H9 (cell line): ENCODE measurements around the gene ZNF880. TPM values are rescaled to one million over a fixed set of nuclear protein-coding genes. Genes with fewer than 3 reads are reported as not detected.

Source experiments
- DNase-seq: peaks from one replicate; pipeline ENCODE4 v3.0.0-alpha.2; 2017
- H2AFZ ChIP-seq: one replicate; pipeline ENCODE4 v1.6.1; 2013; ENCODE audit warnings: mild to moderate bottlenecking, low read length, control low read depth, moderate library complexity
- H2AK5ac ChIP-seq: 2 replicates; pipeline ENCODE4 v1.6.1; 2013; ENCODE audit warnings: low read length, control low read depth, mixed read lengths; ENCODE audit not compliant: insufficient read length
- H2BK120ac ChIP-seq: one replicate; pipeline ENCODE4 v1.6.1; 2013; ENCODE audit warnings: low read depth, mild to moderate bottlenecking, low read length, control low read depth, inconsistent platforms; ENCODE audit not compliant: poor library complexity, severe bottlenecking
- H2BK12ac ChIP-seq: 2 replicates; pipeline ENCODE4 v1.6.1; 2013; ENCODE audit warnings: low read length, control low read depth, mixed read lengths, low read depth; ENCODE audit not compliant: insufficient read length
- H2BK15ac ChIP-seq: 2 replicates; pipeline ENCODE4 v1.6.1; 2013; ENCODE audit warnings: low read depth, low read length, control low read depth
- H2BK20ac ChIP-seq: one replicate; pipeline ENCODE4 v1.6.1; 2013; ENCODE audit warnings: low read depth, mild to moderate bottlenecking, low read length, control low read depth, inconsistent platforms; ENCODE audit not compliant: poor library complexity, severe bottlenecking
- H2BK5ac ChIP-seq: 2 replicates; pipeline ENCODE4 v1.6.1; 2013; ENCODE audit warnings: low read length, control low read depth, mixed read lengths; ENCODE audit not compliant: insufficient read length
- H3K14ac ChIP-seq: 2 replicates; pipeline ENCODE4 v1.6.1; 2013; ENCODE audit warnings: low read length, control low read depth; ENCODE audit not compliant: insufficient read depth
- H3K18ac ChIP-seq: 2 replicates; pipeline ENCODE4 v1.6.1; 2013; ENCODE audit warnings: low read depth, mild to moderate bottlenecking, mixed read lengths, low read length, control low read depth; ENCODE audit not compliant: insufficient read length
- H3K23ac ChIP-seq: 2 replicates; pipeline ENCODE4 v1.6.1; 2013; ENCODE audit warnings: low read length, control low read depth, mixed read lengths, low read depth; ENCODE audit not compliant: insufficient read length
- H3K23me2 ChIP-seq: 2 replicates; pipeline ENCODE4 v1.6.1; 2013; ENCODE audit warnings: low read depth, mild to moderate bottlenecking, mixed read lengths, low read length, control low read depth; ENCODE audit not compliant: insufficient read length, poor library complexity, severe bottlenecking
- H3K27ac ChIP-seq: 2 replicates; pipeline ENCODE4 v1.5.1; 2013; ENCODE audit warnings: low read length, control low read depth, mixed read lengths, low read depth; ENCODE audit not compliant: insufficient read length
- H3K27me3 ChIP-seq: 2 replicates; pipeline ENCODE4 v1.6.1; 2013; ENCODE audit warnings: low read length, control low read depth, inconsistent platforms; ENCODE audit not compliant: insufficient read depth
- H3K4ac ChIP-seq: 2 replicates; pipeline ENCODE4 v1.6.1; 2013; ENCODE audit warnings: low read depth, mild to moderate bottlenecking, control low read depth, inconsistent platforms, low read length, moderate library complexity
- H3K4me1 ChIP-seq: 2 replicates; pipeline ENCODE4 v1.6.1; 2013; ENCODE audit warnings: low read length, control low read depth, inconsistent platforms; ENCODE audit not compliant: insufficient read depth
- H3K4me2 ChIP-seq: 2 replicates; pipeline ENCODE4 v1.6.1; 2013; ENCODE audit warnings: low read length, control low read depth, mixed read lengths; ENCODE audit not compliant: insufficient read length, insufficient read depth
- H3K56ac ChIP-seq: 2 replicates; pipeline ENCODE4 v1.6.1; 2013; ENCODE audit warnings: low read depth, mild to moderate bottlenecking, mixed read lengths, low read length, control low read depth; ENCODE audit not compliant: insufficient read length
- H3K79me1 ChIP-seq: 2 replicates; pipeline ENCODE4 v1.6.1; 2013; ENCODE audit warnings: low read depth, mild to moderate bottlenecking, moderate library complexity, low read length, control low read depth, inconsistent platforms; ENCODE audit not compliant: insufficient read depth, poor library complexity, severe bottlenecking
- H3K79me2 ChIP-seq: 2 replicates; pipeline ENCODE4 v1.6.1; 2013; ENCODE audit warnings: low read length, control low read depth, inconsistent platforms; ENCODE audit not compliant: insufficient read depth
- H3K9ac ChIP-seq: 2 replicates; pipeline ENCODE4 v1.6.1; 2013; ENCODE audit warnings: low read length, control low read depth, mixed read lengths; ENCODE audit not compliant: insufficient read length; ENCODE audit errors: extremely low read depth
- H3K9me3 ChIP-seq: one replicate; pipeline ENCODE4 v1.6.1; 2013; ENCODE audit warnings: low read depth, low read length, inconsistent platforms; ENCODE audit not compliant: control insufficient read depth
- H3T11ph ChIP-seq: one replicate; pipeline ENCODE4 v1.6.1; 2013; ENCODE audit warnings: mild to moderate bottlenecking, low read length, control low read depth, inconsistent platforms
- H4K20me1 ChIP-seq: one replicate; pipeline ENCODE4 v1.6.1; 2013; ENCODE audit not compliant: control insufficient read depth, insufficient read length, insufficient read depth
- H4K5ac ChIP-seq: 2 replicates; pipeline ENCODE4 v1.6.1; 2013; ENCODE audit warnings: low read depth, mild to moderate bottlenecking, mixed read lengths, low read length, control low read depth; ENCODE audit not compliant: insufficient read length
- H4K8ac ChIP-seq: replicated peaks from 2 replicates; pipeline ENCODE4 v1.6.1; 2013; ENCODE audit warnings: low read length, control low read depth, mixed read lengths, low read depth; ENCODE audit not compliant: insufficient read length
- H4K91ac ChIP-seq: 2 replicates; pipeline ENCODE4 v1.6.1; 2013; ENCODE audit warnings: low read depth, mild to moderate bottlenecking, moderate library complexity, mixed read lengths, low read length, control low read depth; ENCODE audit not compliant: insufficient read length
- H3K27ac Mint-ChIP-seq, 3 experiments: 2 replicates in 2 of 3; 3 replicates in 1 of 3; pipeline ENCODE4 v1.8.0; 2020 to 2021; ENCODE audit warnings: mixed read lengths in 3 of 3, mild to moderate bottlenecking in 1 of 3, moderate library complexity in 1 of 3
- H3K27me3 Mint-ChIP-seq: 2 replicates; pipeline ENCODE4 v1.8.0; 2021; ENCODE audit warnings: low read depth, mild to moderate bottlenecking, moderate library complexity, mixed read lengths
- H3K36me3 Mint-ChIP-seq, 3 experiments: 2 replicates in 2 of 3; 3 replicates in 1 of 3; pipeline ENCODE4 v1.8.0; 2020 to 2021; ENCODE audit warnings: low read depth in 3 of 3, mixed read lengths in 3 of 3; ENCODE audit not compliant: insufficient read depth in 1 of 3
- H3K4me1 Mint-ChIP-seq, 2 experiments: 2 replicates each; pipeline ENCODE4 v1.8.0; 2020; ENCODE audit warnings: mixed read lengths in 2 of 2
- H3K4me3 Mint-ChIP-seq, 2 experiments: 2 replicates in 1 of 2; 3 replicates in 1 of 2; pipeline ENCODE4 v1.8.0; 2020 to 2021; ENCODE audit warnings: mild to moderate bottlenecking in 2 of 2, mixed read lengths in 2 of 2, moderate library complexity in 1 of 2
- H3K9me3 Mint-ChIP-seq, 2 experiments: 2 replicates in 1 of 2; 3 replicates in 1 of 2; pipeline ENCODE4 v1.8.0; 2020; ENCODE audit warnings: mild to moderate bottlenecking in 2 of 2, mixed read lengths in 2 of 2, moderate library complexity in 1 of 2
- CTCF ChIP-seq: fragments of 200-600 bp; sonication (generic); conservative IDR thresholded peaks from 3 replicates; pipeline ENCODE4 v1.8.0; 2021; ENCODE audit warnings: antibody characterized with exemption, mild to moderate bottlenecking
- WGBS: extraction: QIAGEN DNeasy Blood & Tissue Kit; methylation state at CpG from one replicate; pipeline ENCODE4 v1.1.7; 2013; ENCODE audit warnings: missing lambda C conversion rate, low lambda C conversion rate, mixed read lengths; ENCODE audit not compliant: insufficient read length; ENCODE audit errors: extremely low coverage; 5-methylcytosine and 5-hydroxymethylcytosine counted together
- total RNA-seq: library from RNA; stranded (reverse); gene quantifications from 2 replicates; pipeline ENCODE4 v1.2.1, GENCODE V29; 2021

ZNF880 gene
- total RNA-seq, 1 experiment from 2014 or later = 1.9 TPM

GRCh38 chr19:52331757-52332156 lies 38.0 kb upstream of the ZNF880 start:
- H3K36me3 Mint-ChIP-seq = peaks cover 12 to 30% (median 14%) of the 10 kb centered on the region in 3 experiments
- H3K9me3 ChIP-seq = peaks cover 50% of the 10 kb centered on the region
- no peak overlapping the region for H3K27ac ChIP-seq
- no peak overlapping the region for H3K4me2 ChIP-seq
- no peak overlapping the region for H3K23ac ChIP-seq
- H3T11ph ChIP-seq = no peak overlapping the region
- no peak for DNase-seq
- no CpG with 5 or more reads among the region's 10 CpGs for WGBS
- H4K8ac ChIP-seq = no peak overlapping the region
- H3K14ac ChIP-seq = no peak overlapping the region
- H3K27me3 Mint-ChIP-seq = peaks cover 9% of the 10 kb centered on the region
- no peaks in the 10 kb centered on the region for H3K27me3 ChIP-seq
- H4K91ac ChIP-seq = no peak overlapping the region
- peaks cover under 1% of the 10 kb centered on the region in 2 experiments; a peak in 2 of 4 replicates for H3K4me1 Mint-ChIP-seq
- H2BK20ac ChIP-seq = no peak overlapping the region
- no peak overlapping the region for H2BK12ac ChIP-seq
- no peak overlapping the region for H3K4ac ChIP-seq
- peaks cover 66 to 79% of the 10 kb centered on the region in 2 experiments for H3K9me3 Mint-ChIP-seq
- H3K18ac ChIP-seq = no peak overlapping the region
- H3K79me2 ChIP-seq = no peaks in the 10 kb centered on the region
- H3K56ac ChIP-seq = no peak overlapping the region
- H3K4me3 Mint-ChIP-seq = no peak overlapping the region
- H3K79me1 ChIP-seq = no peaks in the 10 kb centered on the region
- H3K23me2 ChIP-seq = peaks cover 2% of the 10 kb centered on the region
- H2AK5ac ChIP-seq = no peak overlapping the region
- no peak overlapping the region for H2AFZ ChIP-seq
- no peak overlapping the region for H3K9ac ChIP-seq
- no peak overlapping the region for H3K27ac Mint-ChIP-seq
- no peaks in the 10 kb centered on the region for H3K4me1 ChIP-seq
- no peaks in the 10 kb centered on the region for H4K20me1 ChIP-seq
- no peak overlapping the region for H2BK15ac ChIP-seq
- H2BK120ac ChIP-seq = no peak overlapping the region
- no peak overlapping the region for H4K5ac ChIP-seq
- TF ChIP-seq CTCF = no peak
- no peak overlapping the region for H2BK5ac ChIP-seq
